Adrenal gland (tissue), 5 donors: ENCODE results near the gene MAGI2.

Source experiments
- CTCF ChIP-seq, 6 experiments: fragments of 450-650 bp in 4 of 6; fragments of 200-600 bp in 2 of 6; sonication (generic) in 1 of 6; IDR thresholded peaks; 1 replicate in 5 of 6; 2 replicates in 1 of 6; pipeline versions ENCODE4 v1.5.1 to v1.8.0; 2016 to 2021; ENCODE audit warnings: antibody characterized with exemption in 6 of 6, mild to moderate bottlenecking in 2 of 6, moderate library complexity in 1 of 6
- POLR2A ChIP-seq, 2 donors: fragments of 450-650 bp; IDR thresholded peaks; one replicate each; pipeline ENCODE4 v1.6.1; 2017; ENCODE audit warnings: antibody characterized with exemption in 2 of 2, mild to moderate bottlenecking in 2 of 2, moderate library complexity in 1 of 2
- donor health status: DM: no; HTN: no; CAD: no.

GRCh38 chr7:79455173-79455790 is 1.8 kb upstream of the MAGI2 start:
- TF ChIP-seq CTCF (IDR thresholded peaks at IDR 0.05) (no peak), POLR2A (IDR thresholded peaks at IDR 0.05) (no peak)
